PC-3 (cell line): Measurements from ENCODE around the gene CCNK. TPM values are rescaled to one million over a fixed set of nuclear protein-coding genes. Genes with fewer than 3 reads are reported as not detected.

Experiments
- ATAC-seq: fragments of 200-7000 bp; cut with Tn5 transposase; 2 replicates; pipeline ENCODE4 v1.9.1; 2020; ENCODE audit warnings: mild to moderate bottlenecking, moderate library complexity
- BruUV-seq: library from RNA; stranded (reverse); fragments of 400-500 nt; replicated peaks from 2 replicates; lab custom pipeline; 2021; lab: Mats Ljungman, UMichigan
- CTCF ChIA-PET: fragments of 300-600 bp; sonication (Branson Sonifier 250); formaldehyde crosslinking; loops from one replicate; lab custom pipeline; 2022; ENCODE audit warnings: antibody characterized with exemption; lab: Charles Lee
- POLR2A ChIA-PET: fragments of 300-600 bp; sonication (Branson Sonifier 250); formaldehyde crosslinking; loops from one replicate; lab custom pipeline; 2022; ENCODE audit warnings: antibody characterized with exemption; ENCODE audit not compliant: unreplicated experiment; lab: Charles Lee
- DNase-seq: peaks from one replicate; pipeline ENCODE4 v3.0.0-alpha.2; 2015
- H2AFZ ChIP-seq: fragments of 300-600 bp; sonication (generic); 2 replicates; pipeline ENCODE4 v1.6.0; 2016; ENCODE audit warnings: antibody characterized with exemption, low read length
- H3F3A ChIP-seq: fragments of 300-600 bp; sonication (generic); one replicate; pipeline ENCODE4 v1.6.0; 2017; ENCODE audit warnings: antibody characterized with exemption, low read length, control low read depth, mild to moderate bottlenecking; ENCODE audit not compliant: unreplicated experiment
- H3K27ac ChIP-seq: fragments of 300-600 bp; sonication (generic); 2 replicates; pipeline ENCODE4 v1.5.1; 2016; ENCODE audit warnings: mild to moderate bottlenecking, low read length
- H3K27me3 ChIP-seq: fragments of 300-600 bp; sonication (generic); 2 replicates; pipeline ENCODE4 v1.6.1; 2016; ENCODE audit warnings: low read length, mixed read lengths
- H3K36me3 ChIP-seq: fragments of 300-600 bp; sonication (generic); 2 replicates; pipeline ENCODE4 v1.6.1; 2016; ENCODE audit warnings: low read depth, mixed run types, low read length, mixed read lengths
- H3K4me1 ChIP-seq: fragments of 300-600 bp; sonication (generic); 2 replicates; pipeline ENCODE4 v1.5.1; 2016; ENCODE audit warnings: low read length; ENCODE audit not compliant: insufficient read depth
- H3K4me2 ChIP-seq: fragments of 300-600 bp; sonication (generic); 2 replicates; pipeline ENCODE4 v1.6.0; 2016; ENCODE audit warnings: low read length
- H3K4me3 ChIP-seq: fragments of 300-600 bp; sonication (generic); 2 replicates; pipeline ENCODE4 v1.5.1; 2016; ENCODE audit warnings: mild to moderate bottlenecking, low read length, mixed read lengths
- H3K79me2 ChIP-seq: fragments of 300-600 bp; sonication (generic); 2 replicates; pipeline ENCODE4 v1.6.1; 2017; ENCODE audit warnings: low read length, mixed read lengths
- H3K9ac ChIP-seq: fragments of 300-600 bp; sonication (generic); 2 replicates; pipeline ENCODE4 v1.6.0; 2016; ENCODE audit warnings: mild to moderate bottlenecking, low read length
- H3K9me2 ChIP-seq: fragments of 300-600 bp; sonication (generic); replicated peaks from 2 replicates; pipeline ENCODE4 v1.6.1; 2016; ENCODE audit warnings: mixed run types, low read length, mixed read lengths
- H3K9me3 ChIP-seq: fragments of 300-600 bp; sonication (generic); 2 replicates; pipeline ENCODE4 v1.6.1; 2016; ENCODE audit warnings: low read length, mixed read lengths
- H4K20me1 ChIP-seq: fragments of 300-600 bp; sonication (generic); 2 replicates; pipeline ENCODE4 v1.6.1; 2016; ENCODE audit warnings: low read length, mixed read lengths
- EZH2 ChIP-seq: fragments of 300-600 bp; sonication (generic); IDR thresholded peaks from one replicate; pipeline ENCODE4 v1.6.1; 2017; ENCODE audit warnings: antibody characterized with exemption, mild to moderate bottlenecking, low read length; ENCODE audit not compliant: unreplicated experiment
- EZH2phosphoT487 ChIP-seq: fragments of 300-600 bp; sonication (generic); IDR thresholded peaks from 2 replicates; pipeline ENCODE4 v1.6.1; 2018; ENCODE audit warnings: mild to moderate bottlenecking, antibody characterized with exemption, low read length, borderline replicate concordance
- intact Hi-C: fragments of 100-400 bp; cut with micrococcal nuclease; formaldehyde crosslinking; loops from 2 replicates; pipeline ENCODE4 v1.9.0; 2023
- total RNA-seq: library from RNA; depleted of rRNA; stranded (reverse); fragments of >200 nt; gene quantifications from 2 replicates; pipeline ENCODE4 v1.2.3, GENCODE V29; 2014
- TF ChIP-seq, protein P1 (sequence below): fragments of 300-600 bp; sonication (generic); conservative IDR thresholded peaks from 2 replicates; pipeline ENCODE4 v1.5.1; 2017; ENCODE audit warnings: antibody characterized with exemption, low read depth, mild to moderate bottlenecking, low read length

CCNK gene
- total RNA-seq, 1 experiment from 2014 or later, result 26.2 TPM

- POLR2A ChIA-PET, result interaction anchor here (0.7 kb wide), 1 partner anchor 13 kb away, joined by 3 read pairs; no protein-coding TSS in a partner anchor
- Histone ChIP-seq H3K9ac (peak overlapping the region; percentile 65), H3K9me2 (no peaks in the 10 kb centered on the region), H3K27me3 (no peaks in the 10 kb centered on the region), H3K4me2 (peak overlapping the region; percentile 95), H3K4me1 (peaks cover 21% of the 10 kb centered on the region), H3K36me3 (no peaks in the 10 kb centered on the region), H3K4me3 (peak overlapping the region; percentile 89), H4K20me1 (peaks cover 49% of the 10 kb centered on the region), H2AFZ (peak overlapping the region; percentile 82), H3F3A (no peaks in the 10 kb centered on the region), H3K27ac (peak overlapping the region; percentile 18), H3K79me2 (peaks cover 90% of the 10 kb centered on the region), H3K9me3 (no peaks in the 10 kb centered on the region)
- ATAC-seq (no peak), DNase-seq (no peak)
- CTCF ChIA-PET, result interaction anchor here (0.6 to 0.7 kb wide), 2 partner anchors 10 to 17 kb away, joined by 3 to 4 read pairs; no protein-coding TSS in a partner anchor
- intact Hi-C loops, result no loop called here
- TF ChIP-seq, protein P1, sequence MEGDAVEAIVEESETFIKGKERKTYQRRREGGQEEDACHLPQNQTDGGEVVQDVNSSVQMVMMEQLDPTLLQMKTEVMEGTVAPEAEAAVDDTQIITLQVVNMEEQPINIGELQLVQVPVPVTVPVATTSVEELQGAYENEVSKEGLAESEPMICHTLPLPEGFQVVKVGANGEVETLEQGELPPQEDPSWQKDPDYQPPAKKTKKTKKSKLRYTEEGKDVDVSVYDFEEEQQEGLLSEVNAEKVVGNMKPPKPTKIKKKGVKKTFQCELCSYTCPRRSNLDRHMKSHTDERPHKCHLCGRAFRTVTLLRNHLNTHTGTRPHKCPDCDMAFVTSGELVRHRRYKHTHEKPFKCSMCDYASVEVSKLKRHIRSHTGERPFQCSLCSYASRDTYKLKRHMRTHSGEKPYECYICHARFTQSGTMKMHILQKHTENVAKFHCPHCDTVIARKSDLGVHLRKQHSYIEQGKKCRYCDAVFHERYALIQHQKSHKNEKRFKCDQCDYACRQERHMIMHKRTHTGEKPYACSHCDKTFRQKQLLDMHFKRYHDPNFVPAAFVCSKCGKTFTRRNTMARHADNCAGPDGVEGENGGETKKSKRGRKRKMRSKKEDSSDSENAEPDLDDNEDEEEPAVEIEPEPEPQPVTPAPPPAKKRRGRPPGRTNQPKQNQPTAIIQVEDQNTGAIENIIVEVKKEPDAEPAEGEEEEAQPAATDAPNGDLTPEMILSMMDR, result no peak
- TF ChIP-seq EZH2phosphoT487, result no peak
- TSS peak; percentile 37 for BruUV-seq
These were observed 1.9 kb upstream of the CCNK start for GRCh38 chr14:99479160-99479905.

GRCh38 chr14:99479906-99480869 is 1.0 kb upstream of the CCNK start, which contains the start of gene SETD3:
Gene SETD3, minus strand, starts transcription at chr14:99480859. Its CDS starts 15,054 bp downstream, at chr14:99465805.
- no peaks in the 10 kb centered on the region for H3K9me2 ChIP-seq
- ChIA-PET POLR2A (interaction anchor here (0.6 to 1.0 kb wide), 4 partner anchors 11 to 204 kb away, joined by 3 to 4 read pairs (median 3); partner anchors contain the start of gene CYP46A1), CTCF (interaction anchor here (0.6 to 1.2 kb wide), 5 partner anchors 10 to 123 kb away, joined by 3 to 7 read pairs (median 4); partner anchors contain the start of gene CCDC85C)
- H3K27me3 ChIP-seq, result no peaks in the 10 kb centered on the region
- BruUV-seq, result no TSS peak
- H3K4me1 ChIP-seq, result peaks cover 22% of the 10 kb centered on the region
- no peaks in the 10 kb centered on the region for H3K9me3 ChIP-seq
- peak within 1 kb of the TSS; percentile 95 for H3K4me2 ChIP-seq
- H2AFZ ChIP-seq, result peak within 1 kb of the TSS; percentile 82
- intact Hi-C loops, result no loop called here
- H3K36me3 ChIP-seq, result no peaks in the 10 kb centered on the region
- peaks cover 90% of the 10 kb centered on the region for H3K79me2 ChIP-seq
- DNase-seq, result peak; percentile 54
- H3K4me3 ChIP-seq, result peak within 1 kb of the TSS; percentile 89
- H3K27ac ChIP-seq, result peak within 1 kb of the TSS; percentile 36
- TF ChIP-seq, protein P1, result no peak
- TF ChIP-seq EZH2phosphoT487 (no peak), EZH2 (no peak)
- peaks cover 57% of the 10 kb centered on the region for H4K20me1 ChIP-seq
- no peaks in the 10 kb centered on the region for H3F3A ChIP-seq
- H3K9ac ChIP-seq, result peak within 1 kb of the TSS; percentile 86
- peak; percentile 1 for ATAC-seq
